Glutamatergic neuron (in vitro differentiated cells): ENCODE measurements around the gene CALN1. TPM values are rescaled to one million over a fixed set of nuclear protein-coding genes. Genes with fewer than 3 reads are reported as not detected.

Source experiments
- DNase-seq: peaks from one replicate; pipeline ENCODE4 v3.0.0; 2022
- H3K27ac Mint-ChIP-seq: one replicate; pipeline ENCODE4 v1.8.0; 2020; ENCODE audit warnings: mild to moderate bottlenecking, mixed read lengths, inconsistent platforms; ENCODE audit not compliant: unreplicated experiment
- H3K27me3 Mint-ChIP-seq: one replicate; pipeline ENCODE4 v1.8.0; 2020; ENCODE audit warnings: mild to moderate bottlenecking, moderate library complexity, mixed read lengths, inconsistent platforms; ENCODE audit not compliant: unreplicated experiment
- H3K36me3 Mint-ChIP-seq: one replicate; pipeline ENCODE4 v1.8.0; 2020; ENCODE audit warnings: mild to moderate bottlenecking, mixed read lengths, inconsistent platforms; ENCODE audit not compliant: unreplicated experiment
- H3K4me1 Mint-ChIP-seq: one replicate; pipeline ENCODE4 v1.8.0; 2020; ENCODE audit warnings: mild to moderate bottlenecking, low read depth, mixed read lengths, inconsistent platforms; ENCODE audit not compliant: unreplicated experiment
- H3K4me3 Mint-ChIP-seq: one replicate; pipeline ENCODE4 v1.8.0; 2020; ENCODE audit warnings: mild to moderate bottlenecking, mixed read lengths, inconsistent platforms; ENCODE audit not compliant: unreplicated experiment
- H3K9me3 Mint-ChIP-seq: one replicate; pipeline ENCODE4 v1.8.0; 2020; ENCODE audit warnings: mild to moderate bottlenecking, moderate library complexity, mixed read lengths, inconsistent platforms; ENCODE audit not compliant: unreplicated experiment
- total RNA-seq: library from RNA; stranded (reverse); fragmentation: NEBNext Ultra II Directional; extraction: Animal tissue kit (Norgen Biotek cat#: 25700); gene quantifications from one replicate; pipeline ENCODE4 v1.2.1, GENCODE V29; 2021; ENCODE audit not compliant: unreplicated experiment
- TF ChIP-seq, protein P1 (sequence below): fragments of 200-600 bp; sonication (generic); IDR thresholded peaks from one replicate; pipeline ENCODE4 v1.5.0; 2021; ENCODE audit not compliant: partially characterized antibody, unreplicated experiment

CALN1 gene
- total RNA-seq, 1 donor from 2014 or later, result 3.5 TPM

DNA sequence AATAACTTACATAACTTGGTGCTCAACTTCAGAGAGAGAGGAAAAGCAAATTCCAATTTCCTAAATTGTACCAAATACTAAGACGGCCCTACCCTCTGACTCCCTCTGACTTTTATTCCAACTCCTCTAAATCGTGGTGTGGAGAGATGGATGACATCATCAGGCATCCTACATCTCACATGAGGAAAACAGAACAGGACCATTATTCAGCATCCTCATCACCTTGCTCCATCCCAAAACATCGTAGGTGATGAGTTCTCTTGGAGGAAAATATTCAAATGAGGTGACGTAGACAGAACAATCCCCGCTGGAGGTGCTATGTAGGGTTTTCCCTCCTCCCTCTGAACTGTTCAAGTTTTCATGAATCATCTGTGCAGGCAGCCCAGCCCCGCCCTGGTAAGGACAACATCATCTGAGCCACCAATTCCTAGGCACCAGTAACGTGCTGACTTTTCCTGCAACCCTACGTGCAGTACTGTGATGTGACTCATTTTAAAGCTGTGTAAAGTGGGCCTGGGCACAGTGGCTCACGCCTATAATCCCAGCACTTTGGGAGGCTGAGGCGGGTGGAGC, 167.2 kb downstream of the CALN1 start:
- TF ChIP-seq, protein P1, sequence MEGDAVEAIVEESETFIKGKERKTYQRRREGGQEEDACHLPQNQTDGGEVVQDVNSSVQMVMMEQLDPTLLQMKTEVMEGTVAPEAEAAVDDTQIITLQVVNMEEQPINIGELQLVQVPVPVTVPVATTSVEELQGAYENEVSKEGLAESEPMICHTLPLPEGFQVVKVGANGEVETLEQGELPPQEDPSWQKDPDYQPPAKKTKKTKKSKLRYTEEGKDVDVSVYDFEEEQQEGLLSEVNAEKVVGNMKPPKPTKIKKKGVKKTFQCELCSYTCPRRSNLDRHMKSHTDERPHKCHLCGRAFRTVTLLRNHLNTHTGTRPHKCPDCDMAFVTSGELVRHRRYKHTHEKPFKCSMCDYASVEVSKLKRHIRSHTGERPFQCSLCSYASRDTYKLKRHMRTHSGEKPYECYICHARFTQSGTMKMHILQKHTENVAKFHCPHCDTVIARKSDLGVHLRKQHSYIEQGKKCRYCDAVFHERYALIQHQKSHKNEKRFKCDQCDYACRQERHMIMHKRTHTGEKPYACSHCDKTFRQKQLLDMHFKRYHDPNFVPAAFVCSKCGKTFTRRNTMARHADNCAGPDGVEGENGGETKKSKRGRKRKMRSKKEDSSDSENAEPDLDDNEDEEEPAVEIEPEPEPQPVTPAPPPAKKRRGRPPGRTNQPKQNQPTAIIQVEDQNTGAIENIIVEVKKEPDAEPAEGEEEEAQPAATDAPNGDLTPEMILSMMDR, result no peak
- H3K9me3 Mint-ChIP-seq, result peaks cover under 1% of the 10 kb centered on the region

DNA sequence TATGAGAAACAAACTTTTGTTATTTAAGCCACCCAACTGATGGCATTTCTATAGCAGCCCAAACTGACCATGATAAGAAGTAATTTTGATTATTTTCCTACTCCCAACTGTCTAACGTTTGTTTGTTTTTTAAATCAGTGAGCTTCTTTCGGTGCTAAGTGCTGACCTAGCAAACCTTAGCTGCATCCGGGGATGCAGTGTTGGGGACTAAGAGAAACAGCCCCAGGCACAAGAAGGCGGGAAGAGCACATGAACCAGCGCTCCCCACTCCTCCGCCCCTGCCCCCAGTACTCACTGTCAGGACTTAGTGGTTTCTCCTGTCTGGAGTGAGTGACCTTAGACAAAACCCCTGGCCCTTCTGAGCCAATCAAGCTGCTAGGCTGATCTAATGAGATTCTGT, 168.8 kb downstream of the CALN1 start:
- Mint-ChIP-seq H3K4me1 (no peaks in the 10 kb centered on the region), H3K36me3 (peaks cover 1% of the 10 kb centered on the region), H3K9me3 (no peaks in the 10 kb centered on the region), H3K4me3 (no peak overlapping the region), H3K27ac (no peak overlapping the region), H3K27me3 (no peaks in the 10 kb centered on the region)
- no peak for DNase-seq
- TF ChIP-seq, protein P1, result no peak

More for the DNA sequence above, 167.2 kb downstream of the CALN1 start:
- no peaks in the 10 kb centered on the region for H3K27me3 Mint-ChIP-seq
- H3K4me1 Mint-ChIP-seq, result no peaks in the 10 kb centered on the region
- peaks cover 7% of the 10 kb centered on the region for H3K36me3 Mint-ChIP-seq
- H3K27ac Mint-ChIP-seq, result no peak overlapping the region
- no peak for DNase-seq
- H3K4me3 Mint-ChIP-seq, result no peak overlapping the region

DNA sequence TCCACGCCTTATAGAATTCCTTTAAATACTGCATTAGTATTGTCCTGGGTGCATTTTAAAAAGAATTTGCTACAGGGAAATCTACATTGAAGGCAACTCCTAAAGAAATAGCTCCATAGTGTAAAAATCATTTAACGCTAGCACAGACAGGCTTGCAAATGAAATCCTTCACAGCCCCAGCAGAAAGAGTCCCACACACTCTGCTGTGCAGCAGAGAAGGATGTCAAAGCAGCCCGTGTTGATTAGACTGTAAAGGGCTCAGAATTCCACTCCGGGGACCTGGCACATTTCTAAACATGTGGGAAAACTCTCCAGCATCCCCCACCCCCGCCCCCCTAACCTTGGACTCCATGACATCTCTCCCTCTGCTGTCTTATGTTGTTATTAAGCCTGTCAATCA, 176.8 kb downstream of the CALN1 start:
- TF ChIP-seq, protein P1, result no peak
- H3K27me3 Mint-ChIP-seq, result peaks cover under 1% of the 10 kb centered on the region
- H3K4me1 Mint-ChIP-seq, result no peaks in the 10 kb centered on the region
- no peak overlapping the region for H3K4me3 Mint-ChIP-seq
- DNase-seq, result no peak
- no peaks in the 10 kb centered on the region for H3K9me3 Mint-ChIP-seq
- no peak overlapping the region for H3K27ac Mint-ChIP-seq
- H3K36me3 Mint-ChIP-seq, result no peaks in the 10 kb centered on the region

DNA sequence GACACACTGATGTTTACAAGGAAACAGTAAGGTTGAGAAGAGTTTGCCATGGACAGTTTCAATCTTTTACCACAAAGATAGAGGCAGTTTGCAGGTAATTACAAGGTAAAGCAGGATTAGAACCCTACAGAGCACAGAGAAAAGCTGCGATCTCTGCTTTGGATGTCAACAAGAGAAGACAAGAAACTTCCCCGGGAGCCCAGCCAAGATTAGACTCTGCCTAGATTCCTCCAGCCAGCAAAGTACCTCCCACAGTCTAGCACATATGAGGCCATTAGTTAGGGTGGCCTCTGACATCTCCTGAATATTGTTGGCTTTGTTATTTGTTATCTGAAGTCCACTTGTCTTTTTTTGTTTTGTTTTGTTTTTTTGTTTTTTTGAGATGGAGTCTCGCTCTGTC, 178.1 kb downstream of the CALN1 start:
- Mint-ChIP-seq H3K27me3 (peaks cover 2% of the 10 kb centered on the region), H3K36me3 (no peaks in the 10 kb centered on the region), H3K27ac (no peak overlapping the region), H3K4me1 (no peaks in the 10 kb centered on the region), H3K4me3 (no peak overlapping the region), H3K9me3 (no peaks in the 10 kb centered on the region)
- TF ChIP-seq, protein P1, result no peak
- DNase-seq, result no peak

DNA sequence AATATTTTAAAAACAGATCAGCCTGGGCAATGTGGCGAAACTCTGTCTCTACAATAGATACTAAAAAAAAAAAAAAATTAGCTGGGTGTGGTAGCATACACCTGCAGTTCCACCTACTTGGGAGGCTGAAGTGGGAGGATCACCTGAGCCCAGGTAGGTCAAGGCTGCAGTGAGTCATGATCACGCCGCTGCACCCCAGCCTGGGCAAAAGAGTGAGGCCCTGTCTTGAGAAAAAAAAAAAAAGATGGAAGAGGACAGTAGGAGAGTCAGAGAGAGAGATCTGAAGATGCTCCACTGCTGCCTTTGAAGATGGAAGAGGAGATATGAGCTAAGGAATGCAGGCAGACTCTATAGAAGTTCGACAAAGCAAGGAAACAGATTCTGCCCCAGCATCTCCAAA, 181.9 kb downstream of the CALN1 start:
- no peak overlapping the region for H3K4me3 Mint-ChIP-seq
- peaks cover 2% of the 10 kb centered on the region for H3K27me3 Mint-ChIP-seq
- H3K4me1 Mint-ChIP-seq, result no peaks in the 10 kb centered on the region
- no peak overlapping the region for H3K27ac Mint-ChIP-seq
- TF ChIP-seq, protein P1, result no peak
- H3K36me3 Mint-ChIP-seq, result no peaks in the 10 kb centered on the region
- H3K9me3 Mint-ChIP-seq, result no peaks in the 10 kb centered on the region
- DNase-seq, result no peak
